Transverse colon (tissue), 4 donors: ENCODE results near the gene RSKR. TPM values are rescaled to one million over a fixed set of nuclear protein-coding genes. Genes with fewer than 3 reads are reported as not detected.
A peak's percentile ranks its signal among the peaks of the same experiment; 100 is the strongest.
"Not testable (repeated sequence)": the region's sequence is repeated elsewhere in the genome, so short reads cannot be mapped to it uniquely, and the experiment has no call there.

Experiments used
- DNase-seq: peaks from one replicate; pipeline ENCODE4 v3.0.0-alpha.2; 2019
- H3K27ac ChIP-seq, 4 donors: fragments of 200-600 bp; sonication (generic); 2 replicates each; pipeline ENCODE4 v1.5.1; 2016 to 2018; ENCODE audit warnings: inconsistent platforms in 4 of 4
- H3K27me3 ChIP-seq: fragments of 200-600 bp; sonication (generic); 2 replicates; pipeline ENCODE4 v1.5.1; 2017; ENCODE audit warnings: inconsistent platforms
- H3K36me3 ChIP-seq, 4 donors: fragments of 200-600 bp; sonication (generic); 2 replicates each; pipeline ENCODE4 v1.5.1; 2017 to 2019; ENCODE audit warnings: inconsistent platforms in 4 of 4
- H3K4me1 ChIP-seq, 4 donors: fragments of 200-600 bp; sonication (generic); 2 replicates each; pipeline ENCODE4 v1.5.1; 2017 to 2020; ENCODE audit warnings: inconsistent platforms in 4 of 4
- H3K4me3 ChIP-seq, 4 donors: fragments of 200-600 bp; sonication (generic); 1 replicate in 1 of 4; 2 replicates in 3 of 4; pipeline versions ENCODE4 v1.5.1 to v1.6.1; 2017 to 2019; ENCODE audit warnings: inconsistent platforms in 4 of 4
- H3K9me3 ChIP-seq, 2 donors: fragments of 200-600 bp; sonication (generic); 2 replicates each; pipeline ENCODE4 v1.5.1; 2017 to 2019; ENCODE audit warnings: inconsistent platforms in 2 of 2
- EP300 ChIP-seq: sonication (generic); formaldehyde crosslinking; IDR thresholded peaks from one replicate; pipeline ENCODE4 v1.6.1; 2017; ENCODE audit warnings: antibody characterized with exemption, low read depth
- POLR2A ChIP-seq: fragments of 450-650 bp; IDR thresholded peaks from one replicate; pipeline ENCODE4 v1.6.1; 2016; ENCODE audit warnings: antibody characterized with exemption, mild to moderate bottlenecking, moderate library complexity
- POLR2AphosphoS5 ChIP-seq, 3 donors: sonication (generic); formaldehyde crosslinking; IDR thresholded peaks; one replicate each; pipeline ENCODE4 v1.6.1; 2016; ENCODE audit warnings: antibody characterized with exemption in 3 of 3
- WGBS, 2 donors: methylation state at CpG; one replicate each; pipeline ENCODE4 v1.1.5; 2018; ENCODE audit warnings: low coverage in 1 of 2; 5-methylcytosine and 5-hydroxymethylcytosine counted together
- in situ Hi-C, 4 donors: fragments of 200-750 bp; cut with MboI; loops; one replicate each; pipeline versions ENCODE4 v1.15.0 to v1.15.1; 2017; ENCODE audit warnings: low sequenced_read_pairs in 3 of 4, low pct_ligation_motif_present in 1 of 4, low pct_unique_long_range_greater_than_20kb in 1 of 4
- intact Hi-C: fragments of 100-400 bp; cut with DNase I; formaldehyde crosslinking; loops from one replicate; pipeline ENCODE4 v1.15.1; 2023; ENCODE audit warnings: low total_unique reads
- total RNA-seq, 4 donors: library from RNA; depleted of rRNA; stranded (reverse); fragments of >200 nt; gene quantifications; one replicate each; pipeline ENCODE4 v1.1.0, GENCODE V29; 2016
- TF ChIP-seq, protein P1 (sequence below), 5 experiments: fragments of 200-600 bp in 3 of 5; fragments of 450-650 bp in 2 of 5; sonication (generic) in 3 of 5; IDR thresholded peaks; 1 replicate in 2 of 5; 2 replicates in 3 of 5; pipeline ENCODE4 v1.5.1; 2016 to 2017; ENCODE audit warnings: antibody characterized with exemption in 5 of 5, inconsistent platforms in 3 of 5, mild to moderate bottlenecking in 2 of 5, moderate library complexity in 1 of 5

The RSKR gene
- total RNA-seq, 4 donors from 2014 or later = 8.3 to 70.8 (median 22.1) TPM

DNA sequence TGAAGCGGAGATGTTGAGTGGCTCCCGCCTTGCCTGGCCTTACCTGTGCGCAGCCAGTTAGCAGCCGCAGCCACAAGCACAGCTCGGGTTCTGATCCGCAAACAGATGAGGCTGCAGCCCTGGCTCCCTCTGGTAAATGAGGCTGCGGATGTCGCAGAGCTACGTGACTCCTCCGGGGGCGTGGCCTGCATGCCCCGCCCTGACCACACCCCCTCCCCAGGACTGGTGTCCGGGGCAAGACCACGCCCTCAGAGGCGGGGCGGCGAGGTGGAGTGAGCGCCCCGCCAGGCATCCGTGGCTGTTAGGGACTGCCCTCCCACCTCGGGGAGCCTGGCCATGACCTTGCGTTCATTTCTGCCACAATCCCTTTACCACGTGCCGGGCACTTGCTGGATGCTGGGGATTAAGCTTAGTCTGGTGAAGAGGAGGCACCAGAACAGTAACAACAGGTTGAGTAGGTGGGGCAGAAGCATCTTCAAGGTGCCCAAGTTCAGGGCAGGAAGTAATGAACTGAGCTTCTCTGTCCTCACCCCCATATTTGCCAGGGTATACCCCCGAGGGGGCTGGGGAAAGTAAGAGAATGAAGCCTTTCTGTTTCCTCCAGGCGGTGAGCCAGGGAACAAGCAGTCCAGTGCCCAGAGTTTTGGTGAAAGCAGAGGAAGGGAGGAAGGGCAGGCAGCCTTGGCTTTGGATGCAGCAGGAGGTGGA, 37.1 kb downstream of the RSKR start, which contains the start of gene ALDOC:
Gene ALDOC, minus strand, starts transcription at position 138 of the 708 bp plus-strand sequence. CDS start 1,363 bp downstream, outside the sequence.
- H3K9me3 ChIP-seq = no peaks in the 10 kb centered on the region
- in situ Hi-C loops = no loop called here
- WGBS, 2 donors = 10 to 38% methylated on average over 2 to 17 of the region's 26 CpGs

DNA sequence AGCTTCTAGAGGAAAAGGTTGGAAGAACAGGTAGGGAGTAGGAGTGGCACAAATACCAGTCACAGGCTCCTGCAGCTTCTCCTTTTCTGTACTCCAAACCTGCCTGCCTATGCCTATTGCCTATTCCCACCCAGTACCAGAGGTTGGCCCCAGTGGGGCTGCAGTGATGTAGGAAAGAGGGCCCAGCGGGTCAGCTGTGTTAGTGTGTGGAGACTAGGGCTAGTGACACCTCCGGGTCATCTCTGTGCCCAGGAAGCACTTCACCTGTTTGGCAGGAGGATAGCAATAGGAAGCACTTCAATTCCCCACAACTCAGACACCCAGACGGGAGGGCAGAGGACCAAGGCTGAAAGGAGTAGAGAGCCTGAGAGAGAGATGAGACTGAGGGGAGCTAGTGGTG, 38.0 kb downstream of the RSKR start:
- 78% methylated on average over 3 of the region's 3 CpGs; no CpG with 5 or more reads in 1 of the 2 donors for WGBS, 2 donors

More for the DNA sequence above, 37.1 kb downstream of the RSKR start, which contains the start of gene ALDOC:
- Histone ChIP-seq H3K4me3 (peak within 1 kb of the TSS in 2 of 4 donors; percentile 24 to 42), H3K4me1 (peaks cover 6 to 23% (median 13%) of the 10 kb centered on the region in 4 donors), H3K27ac (peak within 1 kb of the TSS; percentile 33 to 53 (median 44)), H3K36me3 (no peaks in the 10 kb centered on the region), H3K27me3 (no peaks in the 10 kb centered on the region)
- TF ChIP-seq, protein P1, sequence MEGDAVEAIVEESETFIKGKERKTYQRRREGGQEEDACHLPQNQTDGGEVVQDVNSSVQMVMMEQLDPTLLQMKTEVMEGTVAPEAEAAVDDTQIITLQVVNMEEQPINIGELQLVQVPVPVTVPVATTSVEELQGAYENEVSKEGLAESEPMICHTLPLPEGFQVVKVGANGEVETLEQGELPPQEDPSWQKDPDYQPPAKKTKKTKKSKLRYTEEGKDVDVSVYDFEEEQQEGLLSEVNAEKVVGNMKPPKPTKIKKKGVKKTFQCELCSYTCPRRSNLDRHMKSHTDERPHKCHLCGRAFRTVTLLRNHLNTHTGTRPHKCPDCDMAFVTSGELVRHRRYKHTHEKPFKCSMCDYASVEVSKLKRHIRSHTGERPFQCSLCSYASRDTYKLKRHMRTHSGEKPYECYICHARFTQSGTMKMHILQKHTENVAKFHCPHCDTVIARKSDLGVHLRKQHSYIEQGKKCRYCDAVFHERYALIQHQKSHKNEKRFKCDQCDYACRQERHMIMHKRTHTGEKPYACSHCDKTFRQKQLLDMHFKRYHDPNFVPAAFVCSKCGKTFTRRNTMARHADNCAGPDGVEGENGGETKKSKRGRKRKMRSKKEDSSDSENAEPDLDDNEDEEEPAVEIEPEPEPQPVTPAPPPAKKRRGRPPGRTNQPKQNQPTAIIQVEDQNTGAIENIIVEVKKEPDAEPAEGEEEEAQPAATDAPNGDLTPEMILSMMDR (IDR thresholded peaks at IDR 0.05) = no peak
- no peak for TF ChIP-seq EP300
- peak; percentile 94 to 98 (median 96) for TF ChIP-seq POLR2AphosphoS5 (IDR thresholded peaks at IDR 0.05)
- peak; percentile 91 for TF ChIP-seq POLR2A
- peak; percentile 98 for DNase-seq
- intact Hi-C loops = no loop called here

DNA sequence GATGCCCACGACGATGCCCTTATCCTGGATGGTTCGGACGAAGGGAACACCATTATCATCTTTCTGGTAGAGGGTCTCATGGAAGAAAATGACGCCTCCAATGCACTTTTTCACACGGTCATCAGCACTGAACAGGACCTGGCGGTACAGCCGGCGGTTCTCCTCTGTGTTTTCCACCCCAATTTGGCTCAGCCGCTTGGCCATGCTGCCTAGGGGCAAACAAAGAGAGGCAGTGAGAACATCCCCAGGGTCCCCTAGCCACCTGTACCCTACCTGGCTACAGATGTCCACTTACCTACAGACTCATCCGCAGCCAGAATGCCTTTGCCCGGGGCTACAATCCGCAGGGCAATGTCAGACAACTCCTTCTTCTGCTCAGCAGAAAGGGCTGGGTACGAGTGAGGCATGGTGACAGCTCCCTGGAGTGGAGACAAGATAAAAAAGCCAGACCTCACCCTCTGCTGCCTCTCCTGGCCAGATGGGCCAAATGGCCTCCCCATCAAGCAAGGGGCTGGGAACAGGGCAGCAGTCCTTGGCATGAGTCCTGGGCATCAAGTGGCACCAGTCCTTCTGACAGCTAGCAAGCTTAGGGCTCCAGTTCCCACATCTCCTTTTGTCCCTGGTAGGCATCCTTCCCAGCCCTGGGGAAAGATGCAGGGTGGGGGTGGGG, 38.7 kb downstream of the RSKR start:
- Histone ChIP-seq H3K27ac (no peak overlapping the region), H3K27me3 (no peaks in the 10 kb centered on the region), H3K4me1 (peaks cover 10 to 28% (median 19%) of the 10 kb centered on the region in 4 donors), H3K9me3 (no peaks in the 10 kb centered on the region), H3K36me3 (no peaks in the 10 kb centered on the region), H3K4me3 (no peak overlapping the region)
- in situ Hi-C loops (no loop called here), intact Hi-C loops (no loop called here)
- 95% methylated on average over 14 of the region's 14 CpGs; no CpG with 5 or more reads in 1 of the 2 donors for WGBS, 2 donors
- DNase-seq = no peak
- TF ChIP-seq, protein P1 (IDR thresholded peaks at IDR 0.05) = no peak
- no peak for TF ChIP-seq POLR2A
- TF ChIP-seq POLR2AphosphoS5 (IDR thresholded peaks at IDR 0.05) = no peak
- TF ChIP-seq EP300 = no peak

More for the DNA sequence above, 38.0 kb downstream of the RSKR start:
- in situ Hi-C loops, intact Hi-C loops, H3K27me3 ChIP-seq, H3K4me3 ChIP-seq, H3K9me3 ChIP-seq, H3K36me3 ChIP-seq, H3K27ac ChIP-seq, DNase-seq: not testable (repeated sequence)
- H3K4me1 ChIP-seq = peaks cover 7 to 26% (median 15%) of the 10 kb centered on the region in 4 donors

DNA sequence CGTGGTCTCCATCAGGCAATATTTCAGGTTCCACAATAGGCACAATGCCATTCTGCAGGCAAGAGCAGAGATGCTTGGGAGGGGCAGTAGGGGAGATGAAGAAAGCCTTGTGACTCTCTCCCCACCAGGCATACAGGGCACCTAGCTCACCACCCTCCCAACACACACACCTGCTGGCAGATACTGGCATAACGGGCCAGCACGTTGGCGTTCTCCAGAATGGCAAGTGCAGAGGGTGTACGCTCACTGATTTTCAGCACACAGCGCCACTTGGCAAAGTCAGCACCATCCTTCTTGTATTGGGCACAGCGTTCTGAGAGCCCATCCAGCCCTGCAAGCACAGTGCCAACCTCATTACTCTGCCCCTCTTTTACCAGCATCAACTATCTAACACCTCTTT, 39.5 kb downstream of the RSKR start:
- peaks cover 12 to 36% (median 25%) of the 10 kb centered on the region in 4 donors for H3K4me1 ChIP-seq
- intact Hi-C loops = no loop called here
- H3K27me3 ChIP-seq = no peaks in the 10 kb centered on the region
- 83% methylated on average over 7 of the region's 7 CpGs; no CpG with 5 or more reads in 1 of the 2 donors for WGBS, 2 donors
- TF ChIP-seq, protein P1 (IDR thresholded peaks at IDR 0.05) = no peak
- TF ChIP-seq POLR2A = no peak
- TF ChIP-seq EP300 = no peak
- TF ChIP-seq POLR2AphosphoS5 (IDR thresholded peaks at IDR 0.05) = no peak
- H3K4me3 ChIP-seq = no peak overlapping the region
- no peaks in the 10 kb centered on the region for H3K9me3 ChIP-seq
- H3K36me3 ChIP-seq = no peaks in the 10 kb centered on the region
- no peak overlapping the region for H3K27ac ChIP-seq
- no peak for DNase-seq
- in situ Hi-C loops = no loop called here
